ENCODE measurements around the gene TRO.

GRCh38 chrX:54926978-54927377 lies 6.4 kb downstream of the TRO start:
- TF ChIP-seq POLR2A (IDR thresholded peaks at IDR 0.05; ENCODE audit: low read depth, low read length) (no peak), TAF1 (IDR thresholded peaks at IDR 0.05; ENCODE audit: borderline replicate concordance, low read depth, low read length) (no peak), POLR2AphosphoS5 (IDR thresholded peaks at IDR 0.05; ENCODE audit: low read depth, low read length) (no peak)

Data from GM12892 (cell line).